Measurements from ENCODE around the gene HYOU1.
"Not testable (repeated sequence)": the region's sequence is repeated elsewhere in the genome, so short reads cannot be mapped to it uniquely, and the experiment has no call there.

The HYOU1 gene

DNA sequence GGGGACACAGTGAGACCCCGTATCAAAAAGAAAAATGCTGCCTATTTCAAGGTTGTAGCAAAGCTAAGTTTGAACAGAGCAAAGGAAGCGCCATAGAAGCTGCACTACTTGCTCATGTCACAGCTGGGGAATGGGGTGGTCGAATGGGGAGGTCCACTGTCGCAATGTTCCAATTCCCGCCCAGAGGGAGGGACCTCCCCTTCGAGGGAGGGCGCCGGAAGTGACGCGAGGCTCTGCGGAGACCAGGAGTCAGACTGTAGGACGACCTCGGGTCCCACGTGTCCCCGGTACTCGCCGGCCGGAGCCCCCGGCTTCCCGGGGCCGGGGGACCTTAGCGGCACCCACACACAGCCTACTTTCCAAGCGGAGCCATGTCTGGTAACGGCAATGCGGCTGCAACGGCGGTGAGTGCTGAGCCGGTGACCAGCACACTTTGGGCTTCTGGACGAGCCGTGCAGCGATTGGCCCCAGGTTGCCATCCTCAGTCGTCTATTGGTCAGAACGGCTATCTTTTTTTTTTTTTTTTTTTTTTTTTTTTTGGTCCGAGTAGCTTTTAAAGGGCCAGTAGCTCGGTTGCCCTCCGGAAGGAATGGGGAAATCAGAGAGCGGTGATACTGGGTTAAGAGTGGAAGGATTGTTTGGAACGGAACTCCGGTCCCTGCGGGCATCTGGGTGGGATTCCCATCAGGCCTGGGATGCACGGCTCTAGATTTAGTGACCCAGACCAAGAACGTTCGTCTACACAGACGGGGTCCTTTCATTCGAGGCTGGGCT is 27.8 kb upstream of the HYOU1 start, which contains the start of gene HMBS:
TSS of gene HMBS (plus strand) at position 219 of the 774 bp plus-strand sequence. CDS start at position 372, 153 bp downstream.
- peak; percentile 99 for DNase-seq

DNA sequence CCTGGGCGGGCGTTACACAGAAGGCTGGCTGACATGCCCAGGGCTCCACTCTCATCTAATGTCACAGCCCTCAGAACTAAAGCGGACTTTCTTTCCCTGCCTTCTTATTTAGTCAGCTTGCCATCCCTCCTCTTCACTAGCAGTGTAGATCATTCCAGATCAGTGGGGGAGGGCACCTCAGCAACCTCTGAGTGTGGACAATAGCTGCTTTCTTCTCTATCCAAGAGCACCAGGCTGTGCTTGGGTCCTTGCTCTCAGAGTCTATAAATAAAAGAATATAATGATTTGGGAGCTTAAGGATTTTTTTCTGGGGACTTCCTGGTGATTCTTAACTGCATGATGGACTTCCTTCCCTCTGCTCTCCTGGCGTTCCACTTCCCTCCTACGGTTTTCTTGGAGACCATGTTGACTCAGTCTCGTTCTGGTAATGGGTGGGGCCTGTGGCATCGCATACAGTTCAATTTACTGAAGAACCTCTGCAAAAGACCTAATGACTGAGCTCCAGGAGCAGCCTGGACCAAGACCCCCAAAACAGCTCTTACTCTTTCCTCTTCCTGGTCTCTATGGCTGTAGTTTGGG is 24.8 kb upstream of the HYOU1 start:
- no peak for DNase-seq

DNA sequence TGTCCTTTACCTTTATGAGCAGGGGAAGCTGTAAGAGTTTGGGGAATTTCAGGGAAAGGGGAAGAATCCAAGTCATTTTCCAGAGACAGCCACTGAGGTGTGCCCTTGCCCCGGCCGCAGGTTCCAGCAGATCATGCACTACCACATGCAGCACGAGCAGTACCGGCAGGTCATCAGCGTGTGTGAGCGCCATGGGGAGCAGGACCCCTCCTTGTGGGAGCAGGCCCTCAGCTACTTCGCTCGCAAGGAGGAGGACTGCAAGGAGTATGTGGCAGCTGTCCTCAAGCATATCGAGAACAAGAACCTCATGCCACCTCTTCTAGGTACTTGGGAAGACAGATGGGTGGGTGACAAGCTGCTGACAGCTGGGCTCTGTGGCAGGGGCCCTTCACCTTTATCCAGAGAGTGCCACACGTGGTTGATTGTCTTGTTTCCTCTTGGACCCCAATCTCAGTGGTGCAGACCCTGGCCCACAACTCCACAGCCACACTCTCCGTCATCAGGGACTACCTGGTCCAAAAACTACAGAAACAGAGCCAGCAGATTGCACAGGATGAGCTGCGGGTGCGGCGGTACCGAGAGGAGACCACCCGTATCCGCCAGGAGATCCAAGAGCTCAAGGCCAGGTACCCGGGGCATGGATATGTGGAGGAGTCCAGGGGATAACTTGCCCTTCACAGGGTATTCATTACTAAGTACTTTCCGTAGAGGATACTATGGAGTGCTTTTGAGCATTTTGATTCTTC is 21.8 kb upstream of the HYOU1 start:
- no peak for DNase-seq

DNA sequence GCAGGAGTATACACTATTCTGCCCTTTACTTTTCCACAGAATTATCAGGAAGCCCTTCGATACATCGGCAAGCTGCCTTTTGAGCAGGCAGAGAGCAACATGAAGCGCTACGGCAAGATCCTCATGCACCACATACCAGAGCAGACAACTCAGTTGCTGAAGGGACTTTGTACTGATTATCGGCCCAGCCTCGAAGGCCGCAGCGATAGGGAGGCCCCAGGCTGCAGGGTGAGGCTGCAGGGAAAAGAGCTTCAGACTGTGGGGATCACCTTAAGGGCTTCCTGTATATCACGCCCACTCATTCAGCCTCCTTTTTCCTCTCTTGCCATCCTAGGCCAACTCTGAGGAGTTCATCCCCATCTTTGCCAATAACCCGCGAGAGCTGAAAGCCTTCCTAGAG is 20.8 kb upstream of the HYOU1 start:
- no peak for DNase-seq

DNA sequence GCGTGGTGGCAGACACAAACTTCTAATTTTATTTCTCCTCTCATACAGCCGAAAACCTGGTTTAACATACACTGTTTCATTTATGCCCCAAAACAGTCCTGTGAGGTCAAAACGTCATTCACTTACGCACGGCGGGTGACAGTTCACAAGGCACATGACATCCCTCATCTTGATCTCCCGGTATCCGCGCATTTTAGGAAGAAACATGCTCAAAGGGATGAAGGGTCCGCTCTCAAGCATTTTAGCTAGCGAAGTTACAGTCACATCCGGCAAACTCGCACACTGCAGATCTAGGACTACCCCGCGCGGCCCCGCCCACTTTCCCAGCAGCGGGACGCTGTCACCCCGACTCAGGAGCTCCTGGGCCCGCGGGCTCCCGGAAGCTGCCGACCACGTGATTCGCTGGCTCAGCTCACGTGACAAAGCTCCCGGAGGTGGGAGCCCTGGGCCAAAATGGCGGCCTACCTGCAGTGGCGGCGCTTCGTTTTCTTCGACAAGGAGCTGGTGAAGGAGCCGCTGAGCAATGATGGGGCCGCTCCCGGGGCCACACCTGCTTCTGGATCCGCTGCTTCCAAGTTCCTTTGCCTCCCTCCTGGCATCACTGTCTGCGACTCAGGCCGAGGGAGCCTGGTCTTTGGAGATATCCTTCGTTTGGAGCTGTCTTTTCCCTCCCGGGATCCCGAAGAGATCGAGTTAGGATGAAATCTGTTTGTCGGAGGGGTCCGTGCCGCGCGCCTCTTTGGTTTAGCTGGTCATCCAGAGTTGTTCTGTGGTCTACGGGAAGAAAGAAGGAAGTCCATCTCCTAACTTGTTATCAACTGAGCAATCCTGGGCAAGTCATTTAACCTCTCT is 10.6 kb upstream of the HYOU1 start, which contains the start of gene VPS11:
TSS of gene VPS11 (plus strand) at position 448 of the 852 bp plus-strand sequence. CDS start at position 454, 6 bp downstream.
- DNase-seq = peak; percentile 99

DNA sequence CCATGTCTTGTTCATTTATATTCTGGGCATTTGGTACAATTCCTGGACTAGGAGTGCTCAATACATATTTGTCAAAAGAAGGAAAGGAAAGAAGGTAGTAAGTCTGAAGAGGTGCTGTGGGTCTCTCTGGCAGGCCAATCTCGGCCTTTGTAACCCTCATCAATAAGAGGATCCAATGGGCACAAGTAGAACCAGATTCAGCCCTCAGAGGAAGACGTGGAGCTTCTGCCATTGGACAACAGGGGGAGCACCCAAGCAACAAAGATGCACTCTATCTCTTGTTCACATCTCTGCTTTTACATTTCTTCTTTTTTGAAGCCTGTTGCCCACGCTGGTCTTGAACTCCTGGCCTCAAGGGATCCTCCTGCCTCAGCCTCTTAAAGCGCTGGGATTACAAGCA is 8.4 kb upstream of the HYOU1 start:
- peak; percentile 89 for DNase-seq

DNA sequence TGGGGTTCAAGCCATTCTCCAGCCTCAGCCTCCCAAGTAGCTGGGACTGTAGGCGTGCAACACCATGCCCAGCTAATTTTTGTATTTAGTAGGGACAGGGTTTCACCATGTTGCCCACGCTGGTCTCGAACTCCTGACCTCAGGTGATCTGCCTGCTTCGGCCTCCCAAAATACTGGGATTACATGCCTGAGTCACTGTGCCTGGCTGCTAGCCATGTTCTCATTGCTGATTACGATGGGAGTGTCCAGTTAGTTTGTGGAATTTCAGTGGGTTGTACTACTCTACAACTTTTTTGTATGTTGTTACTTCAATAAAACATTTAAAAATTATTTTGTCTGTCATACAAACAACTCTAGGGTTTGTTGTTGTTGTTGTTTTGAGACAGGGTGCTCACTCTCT is 5.8 kb upstream of the HYOU1 start:
- peak; percentile 73 for DNase-seq

DNA sequence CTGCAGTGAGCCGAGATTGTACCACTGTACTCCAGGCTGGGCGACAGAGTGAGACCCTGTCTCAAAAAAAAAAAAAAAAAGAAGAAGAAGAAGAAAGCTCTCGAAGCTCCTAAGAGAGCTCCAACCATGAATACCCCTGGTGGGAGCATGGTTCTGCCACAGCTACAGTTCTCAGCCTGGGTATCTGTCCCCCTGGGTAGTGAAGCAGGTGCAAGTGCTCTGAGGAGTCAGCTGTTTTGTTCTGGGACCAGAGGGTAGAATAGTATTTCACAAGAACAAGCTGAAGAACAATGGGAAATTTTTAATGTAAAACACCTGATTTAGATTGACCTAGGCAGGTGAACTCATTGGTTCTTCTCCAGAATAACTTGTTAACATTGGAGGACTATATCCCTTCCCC is 4.3 kb upstream of the HYOU1 start:
- no peak for DNase-seq

DNA sequence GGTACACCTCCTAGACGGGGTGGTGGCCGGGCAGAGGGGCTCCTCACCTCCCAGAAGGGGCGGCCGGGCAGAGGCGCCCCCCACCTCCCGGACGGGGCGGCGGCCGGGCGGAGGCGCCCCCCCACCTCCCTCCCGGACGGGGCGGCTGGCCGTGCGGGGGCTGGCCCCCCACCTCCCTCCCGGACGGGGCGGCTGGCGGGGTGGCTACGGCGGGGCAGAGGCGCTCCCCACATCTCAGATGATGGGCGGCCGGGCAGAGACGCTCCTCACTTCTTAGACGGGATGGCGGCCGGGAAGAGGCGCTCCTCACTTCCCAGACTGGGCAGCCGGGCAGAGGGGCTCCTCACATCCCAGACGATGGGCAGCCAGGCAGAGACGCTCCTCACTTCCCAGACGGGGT is 2.1 kb upstream of the HYOU1 start:
- DNase-seq = not testable (repeated sequence)

DNA sequence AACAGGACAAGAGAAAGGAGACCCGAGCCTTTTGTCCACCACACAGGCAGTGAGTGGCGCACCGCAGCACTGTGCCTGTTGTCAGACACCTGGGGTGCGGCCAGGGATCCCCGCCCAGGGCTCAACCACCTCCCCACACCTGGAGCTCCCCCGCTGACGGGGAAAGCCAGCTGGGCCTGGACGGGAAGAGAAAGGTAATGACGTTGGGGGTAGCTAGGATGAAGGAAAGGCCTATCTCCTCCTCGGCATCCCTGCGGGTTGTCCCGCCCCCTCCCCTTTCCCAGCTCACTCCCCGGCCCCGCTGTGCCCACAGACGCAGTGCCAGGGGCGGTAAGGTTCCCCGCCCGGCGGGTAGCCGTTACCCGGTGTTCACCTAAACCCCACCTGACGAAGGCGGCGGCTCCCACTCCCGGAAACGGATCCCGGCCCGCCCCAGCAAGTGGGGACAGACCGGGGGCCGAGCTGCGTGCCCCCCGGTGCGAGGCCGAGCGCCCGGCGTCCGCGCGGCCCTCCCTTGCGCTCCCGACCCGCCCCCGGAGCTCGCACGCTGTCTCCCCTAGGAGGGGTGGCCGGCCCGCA is 495 bp downstream of the HYOU1 start:
- DNase-seq = peak; percentile 66

DNA sequence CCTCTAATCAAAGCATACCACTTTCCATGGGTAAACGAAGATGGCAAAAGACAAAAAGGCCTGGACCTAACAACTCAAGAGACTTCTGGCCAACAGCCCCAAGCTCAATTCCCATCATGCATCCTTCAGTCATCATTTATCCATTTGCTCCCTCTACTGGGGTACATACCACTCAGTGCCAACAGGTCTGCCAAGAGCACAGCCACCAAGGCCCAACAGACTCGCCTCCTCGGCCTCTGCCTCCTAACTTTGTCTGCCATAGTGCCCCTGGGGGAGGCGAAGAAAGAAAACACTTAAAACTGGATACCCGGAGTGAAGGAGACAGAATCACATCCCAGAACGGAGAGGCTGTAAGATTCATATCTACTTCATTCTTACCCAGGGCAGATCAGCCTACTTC is 1.1 kb downstream of the HYOU1 start:
- DNase-seq = peak; percentile 61

DNA sequence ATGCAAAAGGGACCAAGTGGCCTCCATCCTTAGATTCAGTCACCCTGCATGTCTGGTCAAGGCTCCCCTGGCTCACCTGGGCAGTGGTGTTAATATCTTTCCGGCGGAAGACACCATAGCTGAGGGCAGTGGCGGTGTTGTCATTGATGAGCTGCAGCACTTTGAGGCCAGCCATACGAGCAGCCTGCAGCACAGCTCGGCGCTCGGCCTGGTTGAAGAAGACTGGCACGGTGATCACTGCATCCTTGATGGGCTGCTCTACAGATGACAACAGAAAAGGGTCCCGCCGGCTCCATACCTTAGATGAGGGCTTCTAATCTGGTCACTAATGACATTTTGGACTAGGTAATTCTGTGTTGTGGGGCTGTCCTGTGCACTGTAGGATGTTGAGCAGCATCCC is 2.6 kb downstream of the HYOU1 start:
- DNase-seq = no peak

DNA sequence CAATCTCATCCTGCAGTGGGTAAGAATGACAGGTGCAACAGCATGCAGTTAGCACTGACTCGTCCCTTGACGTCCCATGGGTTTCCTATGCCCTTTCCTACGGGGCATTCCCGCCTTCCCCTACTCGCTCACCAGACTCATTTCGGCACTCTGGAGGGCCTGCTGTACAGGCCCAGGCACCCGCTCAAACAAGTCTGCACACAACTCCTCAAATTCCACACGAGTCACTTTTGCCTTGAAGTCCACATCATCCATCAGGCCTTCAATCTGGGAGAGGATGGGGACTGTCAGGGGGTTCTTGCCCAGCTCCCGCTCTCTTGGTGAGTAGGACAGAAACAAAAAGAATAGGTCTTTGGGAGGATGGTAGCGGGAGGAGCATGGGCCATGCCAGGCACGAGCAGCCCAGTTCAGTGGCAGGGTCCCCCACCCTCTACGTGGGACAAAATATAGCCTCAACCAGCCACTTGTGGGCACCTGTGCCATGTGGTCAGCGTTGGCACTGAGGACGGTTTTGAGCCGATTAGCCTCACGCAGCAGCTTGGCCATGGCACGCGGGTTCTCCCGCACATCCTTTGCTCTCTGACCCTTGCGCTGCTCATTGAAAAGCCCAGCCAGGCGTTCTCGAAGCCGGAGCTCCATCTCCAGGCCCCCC is 4.7 kb downstream of the HYOU1 start:
- DNase-seq = no peak

DNA sequence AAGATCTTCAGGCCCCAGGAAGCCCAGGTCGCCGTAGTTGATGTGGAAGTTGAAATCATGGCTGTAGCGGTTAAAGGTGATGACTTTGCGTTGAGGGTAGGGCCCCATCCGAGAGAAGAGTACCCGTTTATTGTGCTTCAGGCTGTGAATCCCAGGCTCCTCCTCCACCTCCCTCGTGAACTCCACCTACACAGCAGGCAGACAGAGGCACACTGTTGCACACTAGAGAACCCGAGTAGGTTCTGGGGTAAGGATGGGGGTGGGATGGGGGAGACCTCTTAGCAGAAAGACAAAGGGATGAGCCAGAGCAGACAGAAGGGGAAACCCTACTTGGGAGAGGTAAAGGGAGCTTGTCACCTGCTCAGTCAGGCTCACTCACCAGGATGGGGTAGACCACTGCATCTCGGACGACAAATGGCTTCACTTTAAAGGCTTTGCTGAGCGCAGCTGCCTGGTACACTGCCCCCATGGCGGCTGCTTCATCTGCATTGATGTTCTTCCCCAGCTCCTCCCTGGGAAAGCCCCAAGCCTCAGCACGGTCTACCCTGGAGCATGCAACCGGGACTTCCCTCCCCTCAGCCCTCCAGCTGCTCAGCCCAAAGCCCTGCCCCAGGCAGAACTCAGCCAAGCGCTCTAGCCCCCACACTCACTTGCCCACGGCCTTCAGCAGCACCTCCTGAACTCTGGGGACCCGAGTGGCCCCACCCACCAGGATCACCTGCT is 5.4 kb downstream of the HYOU1 start:
- DNase-seq = no peak

DNA sequence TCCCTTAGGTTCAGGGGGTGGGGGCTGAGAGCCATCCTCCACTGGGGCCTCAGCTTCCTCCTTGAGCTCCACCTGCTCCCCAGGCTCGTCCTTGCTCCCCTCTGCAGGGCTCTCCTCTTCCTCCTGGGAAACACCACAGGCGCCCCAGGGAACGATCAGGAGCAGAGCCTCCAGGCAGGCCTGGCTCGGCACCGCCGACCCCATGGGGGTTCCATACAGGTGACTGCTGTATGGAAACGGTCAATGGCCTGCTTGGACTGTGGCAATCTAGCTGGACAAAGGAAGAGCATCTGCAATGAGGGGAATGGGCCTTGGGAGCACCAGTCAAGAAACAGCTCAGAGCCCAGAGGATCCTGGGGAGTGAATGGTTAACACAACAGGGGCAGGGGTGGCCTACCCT is 7.9 kb downstream of the HYOU1 start:
- no peak for DNase-seq

DNA sequence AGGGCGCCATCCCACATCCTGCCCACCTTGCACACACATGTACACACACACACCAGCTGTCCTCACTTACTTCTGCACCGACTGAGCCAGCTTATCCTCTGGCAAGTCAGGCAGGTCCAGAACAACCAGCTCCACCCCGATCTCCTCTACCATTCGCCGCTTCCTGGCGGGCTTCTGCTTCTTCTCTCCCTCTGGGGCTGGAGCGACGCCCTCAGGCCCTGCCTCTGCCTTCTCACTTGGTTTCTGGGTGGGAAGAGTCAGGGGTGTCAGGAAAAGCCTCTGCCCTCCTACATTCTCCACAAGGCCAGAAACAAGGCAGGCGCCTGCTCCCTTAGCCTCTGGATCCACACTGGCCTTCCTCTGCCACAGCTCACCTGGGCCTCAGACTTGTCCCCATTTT is 8.4 kb downstream of the HYOU1 start:
- DNase-seq = no peak

DNA sequence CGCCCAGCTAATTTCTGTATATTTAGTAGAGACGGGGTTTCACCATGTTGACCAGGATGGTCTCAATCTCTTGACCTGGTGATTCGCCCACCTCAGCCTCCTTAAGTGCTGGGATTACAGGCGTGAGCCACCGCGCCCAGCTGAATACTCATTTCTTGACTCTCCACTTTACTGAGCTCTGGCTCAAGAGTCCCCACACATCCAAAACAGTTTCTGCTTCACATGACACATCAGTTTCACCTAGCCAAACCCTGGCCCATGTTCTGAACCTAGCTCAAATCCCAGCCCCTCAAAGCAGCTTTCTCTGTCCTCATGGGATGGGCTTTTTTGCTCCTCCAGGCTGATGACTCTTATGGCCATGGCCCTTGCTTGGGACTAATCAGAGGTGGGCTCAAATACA is 9.8 kb downstream of the HYOU1 start:
- no peak for DNase-seq

DNA sequence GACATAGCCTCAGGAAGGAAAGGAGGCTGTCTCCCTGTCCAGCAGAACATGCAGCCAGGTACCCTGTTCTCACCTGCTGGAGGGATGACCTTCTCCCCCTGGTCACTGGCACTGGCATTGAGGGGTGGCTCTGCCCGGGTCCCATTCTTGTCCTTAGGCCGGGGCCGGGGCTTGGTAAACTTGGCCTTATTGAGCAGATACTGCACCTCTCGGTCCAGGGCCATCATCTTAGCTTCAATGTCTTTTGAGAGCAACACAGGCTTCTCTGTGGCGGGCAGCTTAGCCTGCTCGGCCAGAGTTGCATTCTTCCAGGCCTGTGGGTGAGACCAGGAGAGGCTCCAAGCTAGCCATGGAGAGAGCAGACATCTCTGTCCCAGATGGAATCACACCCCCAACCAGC is 10.5 kb downstream of the HYOU1 start:
- no peak for DNase-seq

DNA sequence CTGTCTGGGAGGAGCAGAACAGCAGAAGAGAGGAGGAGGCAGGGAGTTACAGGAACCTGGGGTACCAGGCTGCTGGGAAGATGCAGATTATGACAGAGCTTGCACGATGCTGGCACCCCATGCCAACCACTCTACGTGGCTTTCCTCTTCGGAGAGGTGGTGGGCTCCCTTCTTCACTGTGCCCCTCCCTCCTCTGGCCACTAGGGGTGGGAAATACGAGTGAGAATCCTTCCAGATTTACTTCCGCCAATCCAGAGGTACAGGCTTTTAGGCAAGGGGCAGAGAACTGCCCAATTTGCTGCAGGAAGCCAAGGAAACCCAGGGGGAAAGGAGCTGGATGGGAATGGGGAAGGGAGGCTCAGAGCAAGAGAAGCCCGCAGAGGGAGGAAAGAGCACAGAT is 12.3 kb downstream of the HYOU1 start:
- no peak for DNase-seq

DNA sequence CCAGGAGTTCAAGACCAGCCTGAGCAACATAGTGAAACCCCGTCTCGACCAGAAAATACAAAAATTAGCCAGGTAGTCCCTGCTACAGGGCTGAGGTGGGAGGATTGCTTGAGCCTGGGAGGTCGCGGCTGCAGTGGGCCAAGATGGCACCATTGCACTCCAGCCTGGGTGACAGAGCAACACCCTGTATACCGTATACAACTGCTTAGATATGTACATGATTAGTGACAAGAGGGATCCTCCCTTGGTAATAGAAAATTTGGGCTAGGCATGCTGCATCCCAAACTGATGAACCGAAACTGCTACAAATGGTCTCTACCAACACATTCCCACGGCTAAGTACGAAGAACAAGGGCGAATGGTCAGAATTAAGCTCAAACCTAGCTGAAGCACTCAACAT is 14.1 kb downstream of the HYOU1 start:
- no peak for DNase-seq

DNA sequence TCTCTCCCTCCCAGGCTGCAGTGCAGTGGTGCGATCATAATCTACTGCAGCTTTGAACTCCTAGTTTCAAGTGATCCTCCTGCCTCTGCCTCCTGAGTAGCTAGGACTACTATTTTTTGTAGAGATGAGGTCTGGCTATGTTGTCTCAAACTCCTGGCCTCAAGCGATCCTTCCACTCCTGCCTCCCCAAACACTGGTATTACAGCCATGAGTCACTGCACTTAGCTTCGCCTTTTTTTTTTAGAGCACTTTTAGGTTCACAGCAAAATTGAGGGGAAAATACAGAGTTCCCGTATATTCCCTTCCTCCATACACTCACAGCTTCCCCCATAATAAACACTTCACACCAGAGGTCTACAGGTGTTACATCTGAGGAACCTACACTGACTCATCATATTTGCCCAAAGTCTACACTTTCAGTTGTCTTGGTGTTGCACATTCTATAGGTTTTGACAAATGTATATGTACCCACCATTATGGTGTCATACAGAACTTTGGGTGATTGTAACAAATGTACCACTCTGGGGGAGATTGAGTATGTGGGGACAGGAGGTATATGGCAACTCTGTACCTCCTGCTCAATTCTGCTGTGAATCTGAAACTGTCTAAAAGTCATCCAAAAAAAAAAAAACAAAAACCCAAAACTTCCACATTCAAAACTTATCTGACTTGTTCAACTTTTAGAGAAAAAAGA is 15.0 kb downstream of the HYOU1 start:
- DNase-seq = peak; percentile 49

Measured in OCI-M1 (cell line).